ENCODE data around the gene MRTFB.
"Not testable (repeated sequence)": the region's sequence is repeated elsewhere in the genome, so short reads cannot be mapped to it uniquely, and the experiment has no call there.

MRTFB gene

GRCh38 chr16:14070877-14071575 is at the start of gene MRTFB:
Gene MRTFB (plus strand): TSS chr16:14071319. CDS start chr16:14140607, 69,288 bp downstream.
- DNase-seq, result no peak

GRCh38 chr16:14023526-14023925 is 47.6 kb upstream of the MRTFB start:
- not testable (repeated sequence) for DNase-seq

GRCh38 chr16:14024283-14024682 is 46.8 kb upstream of the MRTFB start:
- DNase-seq, result no peak

- no peak for DNase-seq
These were observed 44.4 kb upstream of the MRTFB start for GRCh38 chr16:14026572-14027285.

GRCh38 chr16:14028202-14028601 is 42.9 kb upstream of the MRTFB start:
- DNase-seq, result no peak

GRCh38 chr16:14029658-14030057 is 41.5 kb upstream of the MRTFB start:
- no peak for DNase-seq

- DNase-seq, result no peak
These were observed 36.0 kb upstream of the MRTFB start for GRCh38 chr16:14035092-14035491.

- no peak for DNase-seq
These were observed 34.2 kb upstream of the MRTFB start for GRCh38 chr16:14036889-14037288.

- no peak for DNase-seq
These were observed 33.2 kb upstream of the MRTFB start for GRCh38 chr16:14037960-14038359.

- DNase-seq, result no peak
These were observed 30.0 kb upstream of the MRTFB start for GRCh38 chr16:14041164-14041563.

- DNase-seq, result no peak
These were observed 28.4 kb upstream of the MRTFB start for GRCh38 chr16:14042706-14043105.

- DNase-seq, result no peak
These were observed 27.8 kb upstream of the MRTFB start for GRCh38 chr16:14043278-14043677.

GRCh38 chr16:14043793-14044192 is 27.3 kb upstream of the MRTFB start:
- DNase-seq, result no peak

GRCh38 chr16:14047121-14047859 is 23.8 kb upstream of the MRTFB start:
- DNase-seq, result not testable (repeated sequence)

GRCh38 chr16:14050291-14051027 is 20.7 kb upstream of the MRTFB start:
- no peak for DNase-seq

- DNase-seq, result no peak
These were observed 19.9 kb upstream of the MRTFB start for GRCh38 chr16:14051103-14051729.

- no peak for DNase-seq
These were observed 14.1 kb upstream of the MRTFB start for GRCh38 chr16:14056970-14057369.

GRCh38 chr16:14057878-14058382 is 13.2 kb upstream of the MRTFB start:
- no peak for DNase-seq

GRCh38 chr16:14061732-14062259 is 9.3 kb upstream of the MRTFB start:
- DNase-seq, result no peak

GRCh38 chr16:14062261-14062660 is 8.9 kb upstream of the MRTFB start:
- DNase-seq, result no peak

GRCh38 chr16:14063618-14064581 is 7.2 kb upstream of the MRTFB start:
- no peak for DNase-seq
